Measurements from ENCODE around the gene BPIFA1.

The BPIFA1 gene

DNA sequence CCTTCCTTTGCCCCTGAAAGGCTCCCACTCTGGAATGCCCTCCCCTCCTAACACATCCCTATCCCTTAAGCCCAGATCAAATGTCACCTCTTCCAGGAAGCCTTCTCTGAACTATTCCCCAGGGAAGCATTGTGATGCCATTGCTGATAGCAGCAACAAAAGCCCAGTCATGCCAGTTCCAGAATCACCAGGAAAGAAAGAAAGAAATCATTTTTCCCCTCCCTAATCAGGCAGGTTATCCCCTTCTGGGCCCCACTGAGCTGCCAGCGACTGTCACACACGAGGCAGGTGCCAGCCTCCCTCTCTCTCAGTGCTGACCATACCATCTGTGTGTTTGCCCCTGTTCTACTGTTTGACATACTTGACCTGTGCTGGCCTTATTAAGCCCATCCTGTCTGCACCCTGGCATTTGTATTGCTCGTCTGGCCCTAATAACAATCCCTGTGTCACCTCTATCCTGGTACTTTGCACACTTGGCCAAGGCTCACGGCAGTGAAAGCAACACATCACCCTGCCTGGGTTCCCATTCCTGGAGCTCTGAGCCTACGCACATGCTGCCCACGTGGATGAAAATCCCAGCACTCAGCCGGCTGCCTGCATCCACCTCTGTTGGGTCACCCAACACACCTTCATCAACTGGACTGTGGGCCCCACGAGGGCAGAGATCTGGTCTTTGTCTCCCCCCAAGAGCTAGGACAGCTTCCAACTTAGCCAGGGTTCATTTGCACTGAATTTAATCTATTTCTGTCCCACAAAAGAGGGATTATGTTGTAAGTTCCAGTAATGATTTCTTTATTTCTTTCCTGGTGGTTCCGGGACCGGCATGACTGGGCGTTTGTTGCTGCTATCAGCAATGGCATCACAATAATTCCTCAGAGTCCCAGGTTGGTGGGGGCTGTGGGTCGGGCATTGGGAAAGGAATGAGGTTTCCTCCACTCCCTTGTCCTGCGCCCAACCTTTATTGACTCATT lies 42.0 kb downstream of the BPIFA1 start:
- TF ChIP-seq, protein P1, sequence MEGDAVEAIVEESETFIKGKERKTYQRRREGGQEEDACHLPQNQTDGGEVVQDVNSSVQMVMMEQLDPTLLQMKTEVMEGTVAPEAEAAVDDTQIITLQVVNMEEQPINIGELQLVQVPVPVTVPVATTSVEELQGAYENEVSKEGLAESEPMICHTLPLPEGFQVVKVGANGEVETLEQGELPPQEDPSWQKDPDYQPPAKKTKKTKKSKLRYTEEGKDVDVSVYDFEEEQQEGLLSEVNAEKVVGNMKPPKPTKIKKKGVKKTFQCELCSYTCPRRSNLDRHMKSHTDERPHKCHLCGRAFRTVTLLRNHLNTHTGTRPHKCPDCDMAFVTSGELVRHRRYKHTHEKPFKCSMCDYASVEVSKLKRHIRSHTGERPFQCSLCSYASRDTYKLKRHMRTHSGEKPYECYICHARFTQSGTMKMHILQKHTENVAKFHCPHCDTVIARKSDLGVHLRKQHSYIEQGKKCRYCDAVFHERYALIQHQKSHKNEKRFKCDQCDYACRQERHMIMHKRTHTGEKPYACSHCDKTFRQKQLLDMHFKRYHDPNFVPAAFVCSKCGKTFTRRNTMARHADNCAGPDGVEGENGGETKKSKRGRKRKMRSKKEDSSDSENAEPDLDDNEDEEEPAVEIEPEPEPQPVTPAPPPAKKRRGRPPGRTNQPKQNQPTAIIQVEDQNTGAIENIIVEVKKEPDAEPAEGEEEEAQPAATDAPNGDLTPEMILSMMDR (conservative IDR thresholded peaks at IDR 0.05) = no peak
- H3K27ac ChIP-seq = no peak overlapping the region

DNA sequence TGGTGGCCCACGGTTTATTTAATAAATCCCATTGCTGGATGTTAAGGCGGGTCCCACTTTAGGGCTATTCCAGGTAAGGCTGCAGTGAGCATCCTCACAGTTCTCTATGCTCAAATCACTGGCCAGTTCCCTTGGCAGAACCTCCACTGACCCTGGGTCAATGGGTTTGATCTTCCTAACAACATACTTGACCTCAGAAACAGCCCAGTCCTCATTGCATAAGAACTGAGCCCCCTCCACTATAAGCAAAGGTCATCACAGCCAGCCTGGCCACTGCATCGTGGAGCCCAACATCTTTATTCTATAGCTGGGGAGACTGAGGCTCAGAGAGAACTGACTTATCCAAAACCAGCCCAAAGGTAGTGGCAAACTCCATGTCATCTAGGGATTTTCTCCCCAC lies 42.9 kb downstream of the BPIFA1 start:
- no peak overlapping the region for H3K27ac ChIP-seq
- TF ChIP-seq, protein P1 (conservative IDR thresholded peaks at IDR 0.05) = no peak

DNA sequence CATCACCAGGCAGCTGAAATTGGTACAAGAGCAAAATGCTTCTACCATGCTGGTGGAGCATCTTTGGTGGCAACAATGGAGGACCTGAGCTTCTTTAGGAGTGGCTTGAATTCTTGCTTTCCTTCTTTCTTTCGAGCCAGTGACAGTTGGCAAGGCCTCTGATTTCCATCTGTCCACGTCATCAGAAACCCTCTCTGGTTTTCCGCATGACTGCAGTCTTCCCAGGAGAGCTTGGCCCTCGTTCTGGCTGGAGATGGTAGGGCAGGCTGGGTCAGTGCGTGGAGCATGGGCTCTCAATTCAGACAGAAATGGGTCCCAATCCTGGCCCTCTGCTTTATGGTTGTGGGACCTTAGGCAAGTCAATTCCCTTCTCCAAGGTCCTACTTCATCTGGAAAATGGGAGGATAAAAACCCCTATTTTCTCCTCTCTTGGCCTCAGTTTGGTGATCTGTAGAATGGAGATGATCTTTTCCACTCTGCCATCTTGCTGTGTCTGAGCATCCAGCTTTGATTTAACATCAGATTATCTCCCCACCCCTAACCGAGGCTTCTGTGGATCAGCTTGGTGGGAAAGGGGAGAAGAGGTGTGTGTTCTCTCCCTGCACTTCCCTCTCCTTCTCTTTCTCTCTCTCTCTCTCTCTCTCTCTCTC lies 43.6 kb downstream of the BPIFA1 start:
- no peak overlapping the region for H3K27ac ChIP-seq
- TF ChIP-seq, protein P1 (conservative IDR thresholded peaks at IDR 0.05) = no peak

DNA sequence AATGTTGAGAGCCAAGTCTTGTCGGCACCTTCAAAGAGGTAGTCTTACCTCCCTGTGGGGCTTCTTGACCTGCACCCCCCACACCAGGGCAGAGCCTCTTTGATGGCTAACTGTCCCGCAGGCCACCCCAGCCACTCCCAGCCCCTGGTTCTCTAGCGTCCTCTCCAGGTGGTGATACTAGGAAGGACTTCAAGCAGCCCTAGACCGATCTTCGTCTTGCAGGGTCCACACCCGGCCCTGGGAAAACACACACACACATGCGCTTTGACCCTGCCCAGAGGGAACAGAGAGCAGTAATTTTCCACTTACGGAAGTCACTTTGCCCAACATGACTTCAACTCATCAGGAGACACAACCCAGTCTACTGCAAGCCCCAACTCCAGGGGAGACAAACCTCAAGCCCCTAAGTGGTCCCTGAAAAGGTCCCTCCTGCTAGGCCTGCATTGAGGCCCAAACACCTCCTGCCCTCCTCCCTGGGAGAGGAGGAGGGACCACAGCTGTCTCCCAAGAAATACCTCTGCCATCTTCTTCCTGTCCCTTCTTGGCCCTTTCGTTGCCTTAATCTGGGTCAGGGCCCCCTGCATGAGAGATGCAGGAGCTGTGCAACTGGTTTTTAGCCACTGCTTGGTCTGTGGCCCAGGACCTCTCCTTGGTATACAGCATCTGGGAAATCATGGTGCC lies 44.3 kb downstream of the BPIFA1 start:
- no peak overlapping the region for H3K27ac ChIP-seq
- TF ChIP-seq, protein P1 (conservative IDR thresholded peaks at IDR 0.05) = no peak

DNA sequence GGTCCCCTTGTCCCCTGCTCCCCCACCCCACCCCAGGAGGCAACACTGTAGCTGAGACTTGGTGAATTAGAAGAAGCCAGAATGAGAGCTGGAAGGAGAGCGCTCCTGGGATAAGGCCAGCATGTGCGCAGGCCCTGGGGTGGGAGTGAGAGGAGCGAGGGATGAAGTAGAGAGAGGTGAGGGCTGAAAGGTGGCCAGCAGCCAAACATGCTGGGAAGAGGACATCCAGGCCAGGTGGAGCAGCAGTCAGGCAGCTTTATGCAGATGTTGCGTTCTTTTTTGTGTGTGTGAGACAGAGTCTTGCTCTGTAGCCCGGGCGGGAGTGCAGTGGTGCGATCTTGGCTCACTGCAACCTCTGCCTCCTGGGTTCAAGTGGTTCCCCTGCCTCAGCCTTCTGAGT lies 45.0 kb downstream of the BPIFA1 start:
- TF ChIP-seq, protein P1 (conservative IDR thresholded peaks at IDR 0.05) = no peak
- H3K27ac ChIP-seq = no peak overlapping the region

DNA sequence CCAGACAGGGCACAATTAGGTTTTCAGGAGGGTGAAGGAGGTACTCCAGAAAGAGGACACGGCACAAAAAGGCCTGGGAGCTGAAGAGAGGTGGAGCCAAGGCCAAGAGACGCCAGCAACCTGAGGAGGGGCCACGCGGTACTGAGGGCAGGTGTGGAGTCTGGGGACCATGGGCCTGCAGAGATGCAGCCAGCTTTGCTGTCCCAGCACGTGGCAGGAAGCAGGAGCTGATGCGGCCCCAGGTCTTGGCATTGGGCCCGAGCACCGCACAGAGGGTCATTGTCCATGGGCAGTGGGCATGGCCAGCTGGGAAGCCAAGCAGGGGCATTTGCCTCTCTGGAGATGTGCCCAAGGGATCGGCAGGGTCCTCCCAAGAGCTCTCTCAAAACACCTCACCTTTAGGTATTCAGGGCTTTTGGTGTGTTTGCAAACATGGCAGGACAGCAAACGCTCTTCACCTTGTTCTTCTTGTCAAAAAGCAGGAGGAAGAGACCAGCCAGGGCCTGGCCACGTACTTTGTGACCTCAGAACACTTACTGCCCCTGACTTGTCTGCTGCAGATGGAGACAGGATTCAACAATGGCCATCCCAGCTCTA lies 45.9 kb downstream of the BPIFA1 start:
- no peak overlapping the region for H3K27ac ChIP-seq
- TF ChIP-seq, protein P1 (conservative IDR thresholded peaks at IDR 0.05) = no peak

Data from VCaP (cell line).